Heart left ventricle (tissue), 16 donors: Measurements from ENCODE around the gene APOA1. TPM values are rescaled to one million over a fixed set of nuclear protein-coding genes. Genes with fewer than 3 reads are reported as not detected.

Experiments
- ATAC-seq, 4 donors: fragments of 200-7000 bp; cut with Tn5 transposase; one replicate each; pipeline ENCODE4 v1.9.1; 2020 to 2022; ENCODE audit warnings: moderate library complexity in 4 of 4, mild to moderate bottlenecking in 3 of 4, moderate number of reproducible peaks in 1 of 4
- DNase-seq, 5 donors: peaks; one replicate each; pipeline ENCODE4 v3.0.0-alpha.2; 2020
- H3K27ac ChIP-seq, 12 donors: fragments of 200-600 bp; sonication (generic) in 4 of 12; one replicate each; pipeline versions ENCODE4 v1.5.0 to v1.8.0; 2016 to 2022; ENCODE audit warnings: mild to moderate bottlenecking in 2 of 12
- H3K27me3 ChIP-seq, 9 donors: fragments of 200-600 bp; sonication (generic) in 2 of 9; one replicate each; pipeline versions ENCODE4 v1.5.1 to v1.8.0; 2016 to 2022; ENCODE audit warnings: mild to moderate bottlenecking in 3 of 9
- H3K36me3 ChIP-seq, 9 donors: fragments of 200-600 bp; sonication (generic) in 2 of 9; one replicate each; pipeline versions ENCODE4 v1.5.0 to v1.8.0; 2018 to 2022; ENCODE audit warnings: mild to moderate bottlenecking in 2 of 9
- H3K4me1 ChIP-seq, 12 donors: fragments of 200-600 bp; sonication (generic) in 4 of 12; one replicate each; pipeline versions ENCODE4 v1.5.0 to v1.8.0; 2016 to 2022; ENCODE audit warnings: mild to moderate bottlenecking in 3 of 12
- H3K4me3 ChIP-seq, 12 donors: fragments of 200-600 bp; sonication (generic) in 4 of 12; one replicate each; pipeline versions ENCODE4 v1.5.0 to v1.8.0; 2017 to 2022; ENCODE audit warnings: mild to moderate bottlenecking in 9 of 12, moderate library complexity in 4 of 12
- H3K9me3 ChIP-seq, 12 donors: fragments of 200-600 bp; sonication (generic) in 4 of 12; one replicate each; pipeline versions ENCODE4 v1.5.0 to v1.8.0; 2016 to 2022; ENCODE audit warnings: mild to moderate bottlenecking in 1 of 12
- POLR2A ChIP-seq, 2 donors: fragments of 450-650 bp; IDR thresholded peaks; one replicate each; pipeline ENCODE4 v1.6.1; 2017; ENCODE audit warnings: antibody characterized with exemption in 2 of 2, mild to moderate bottlenecking in 2 of 2, moderate library complexity in 2 of 2
- WGBS, 4 donors: extraction: QIAGEN DNeasy Blood & Tissue Kit in 2 of 4; methylation state at CpG; one replicate each; pipeline versions ENCODE4 v1.1.5 to v1.1.7; 2013 to 2018; 5-methylcytosine and 5-hydroxymethylcytosine counted together
- intact Hi-C, 10 donors: fragments of 100-400 bp; cut with DNase I; formaldehyde crosslinking; loops; one replicate each; pipeline versions ENCODE4 v1.11.1 to v1.14.2; 2022
- polyA plus RNA-seq, 2 donors: library from polyadenylated mRNA; stranded (reverse); fragments of 200-250 nt; gene quantifications; one replicate each; pipeline ENCODE4 v1.2.3, GENCODE V29; 2013
- total RNA-seq, 9 donors: library from RNA; depleted of rRNA in 2 of 9; stranded (reverse); fragments of >200 nt in 2 of 9; fragmentation: NEBNext Ultra II Directional in 3 of 9; extraction: Animal tissue kit (Norgen Biotek cat#: 25700) in 3 of 9; gene quantifications; one replicate each; pipeline versions ENCODE4 v1.1.0 to v1.2.4, GENCODE V29; 2016 to 2023
- TF ChIP-seq, protein P1 (sequence below), 12 donors: fragments of 200-600 bp; sonication (generic) in 4 of 12; IDR thresholded peaks; one replicate each; pipeline versions ENCODE4 v1.5.0 to v1.8.0; 2018 to 2022; ENCODE audit warnings: antibody characterized with exemption in 12 of 12, mild to moderate bottlenecking in 5 of 12
- donor health status: ischemic (EF 13 %, LVEDD 7.1; RV severe dilation, severe dysfunction).
- donor health status: healthy with polysubstance abuse.
- donor health status: DM: no; HTN: yes; CAD: no.
- donor health status: DM: no; HTN: no; CAD: no.
- donor health status: ischemic (EF 25% LVEDD 6.9; RV normal size, moderate dysfunction).
- donor health status: ischemic (EF 25% LVEDD 5.7; RV mildly dilated, moderate dysfunction).
- donor health status: healthy.
- donor health status: DM: yes; HTN: yes; CAD: no.
- donor health status: ischemic (EF 35%, LVEDD 5.7; RV mildly dilated, moderate dysfunction).
- donor health status: nonischemic (EF 11% LVEDD 7.7; RV severe dilation, severe dysfunction).
- donor health status: DM: yes; HTN: yes; CAD: no.
- donor health status: PGD.
- donor health status: ischemic (EF 29% LVEDD 5.4; RV normal size, mild dysfunction).
- donor health status: nonischemic (EF 23%, LVEDD 6.1; RV moderate dilation, normal function).

The APOA1 gene
- total and polyA plus RNA-seq, 11 donors = 10.0 to 422 (median 61.4) TPM

DNA sequence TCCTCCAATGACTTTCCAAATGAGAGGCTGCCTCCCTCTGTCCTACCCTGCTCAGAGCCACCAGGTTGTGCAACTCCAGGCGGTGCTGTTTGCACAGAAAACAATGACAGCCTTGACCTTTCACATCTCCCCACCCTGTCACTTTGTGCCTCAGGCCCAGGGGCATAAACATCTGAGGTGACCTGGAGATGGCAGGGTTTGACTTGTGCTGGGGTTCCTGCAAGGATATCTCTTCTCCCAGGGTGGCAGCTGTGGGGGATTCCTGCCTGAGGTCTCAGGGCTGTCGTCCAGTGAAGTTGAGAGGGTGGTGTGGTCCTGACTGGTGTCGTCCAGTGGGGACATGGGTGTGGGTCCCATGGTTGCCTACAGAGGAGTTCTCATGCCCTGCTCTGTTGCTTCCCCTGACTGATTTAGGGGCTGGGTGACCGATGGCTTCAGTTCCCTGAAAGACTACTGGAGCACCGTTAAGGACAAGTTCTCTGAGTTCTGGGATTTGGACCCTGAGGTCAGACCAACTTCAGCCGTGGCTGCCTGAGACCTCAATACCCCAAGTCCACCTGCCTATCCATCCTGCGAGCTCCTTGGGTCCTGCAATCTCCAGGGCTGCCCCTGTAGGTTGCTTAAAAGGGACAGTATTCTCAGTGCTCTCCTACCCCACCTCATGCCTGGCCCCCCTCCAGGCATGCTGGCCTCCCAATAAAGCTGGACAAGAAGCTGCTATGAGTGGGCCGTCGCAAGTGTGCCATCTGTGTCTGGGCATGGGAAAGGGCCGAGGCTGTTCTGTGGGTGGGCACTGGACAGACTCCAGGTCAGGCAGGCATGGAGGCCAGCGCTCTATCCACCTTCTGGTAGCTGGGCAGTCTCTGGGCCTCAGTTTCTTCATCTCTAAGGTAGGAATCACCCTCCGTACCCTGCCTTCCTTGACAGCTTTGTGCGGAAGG lies 4.8 kb downstream of the APOA1 start:
- intact Hi-C loops = loop anchor here in 2 of 10 donors (5.0 kb wide), 1 partner anchor 40 kb away; the partner anchor contains the start of gene APOA5 (in 2 of the 2)
- ATAC-seq (no peak), DNase-seq (no peak)
- Histone ChIP-seq H3K9me3 (no peaks in the 10 kb centered on the region), H3K4me3 (no peak overlapping the region), H3K4me1 (peaks cover 0 to 36% (median 24%) of the 10 kb centered on the region in 12 donors), H3K27ac (no peak overlapping the region), H3K27me3 (no peaks in the 10 kb centered on the region), H3K36me3 (no peaks in the 10 kb centered on the region)
- TF ChIP-seq, protein P1, sequence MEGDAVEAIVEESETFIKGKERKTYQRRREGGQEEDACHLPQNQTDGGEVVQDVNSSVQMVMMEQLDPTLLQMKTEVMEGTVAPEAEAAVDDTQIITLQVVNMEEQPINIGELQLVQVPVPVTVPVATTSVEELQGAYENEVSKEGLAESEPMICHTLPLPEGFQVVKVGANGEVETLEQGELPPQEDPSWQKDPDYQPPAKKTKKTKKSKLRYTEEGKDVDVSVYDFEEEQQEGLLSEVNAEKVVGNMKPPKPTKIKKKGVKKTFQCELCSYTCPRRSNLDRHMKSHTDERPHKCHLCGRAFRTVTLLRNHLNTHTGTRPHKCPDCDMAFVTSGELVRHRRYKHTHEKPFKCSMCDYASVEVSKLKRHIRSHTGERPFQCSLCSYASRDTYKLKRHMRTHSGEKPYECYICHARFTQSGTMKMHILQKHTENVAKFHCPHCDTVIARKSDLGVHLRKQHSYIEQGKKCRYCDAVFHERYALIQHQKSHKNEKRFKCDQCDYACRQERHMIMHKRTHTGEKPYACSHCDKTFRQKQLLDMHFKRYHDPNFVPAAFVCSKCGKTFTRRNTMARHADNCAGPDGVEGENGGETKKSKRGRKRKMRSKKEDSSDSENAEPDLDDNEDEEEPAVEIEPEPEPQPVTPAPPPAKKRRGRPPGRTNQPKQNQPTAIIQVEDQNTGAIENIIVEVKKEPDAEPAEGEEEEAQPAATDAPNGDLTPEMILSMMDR (IDR thresholded peaks at IDR 0.05) = no peak
- TF ChIP-seq POLR2A (IDR thresholded peaks at IDR 0.05) = no peak
- 79 to 89% (median 83%) methylated on average over 10 to 13 of the region's 13 CpGs for WGBS, 4 donors

DNA sequence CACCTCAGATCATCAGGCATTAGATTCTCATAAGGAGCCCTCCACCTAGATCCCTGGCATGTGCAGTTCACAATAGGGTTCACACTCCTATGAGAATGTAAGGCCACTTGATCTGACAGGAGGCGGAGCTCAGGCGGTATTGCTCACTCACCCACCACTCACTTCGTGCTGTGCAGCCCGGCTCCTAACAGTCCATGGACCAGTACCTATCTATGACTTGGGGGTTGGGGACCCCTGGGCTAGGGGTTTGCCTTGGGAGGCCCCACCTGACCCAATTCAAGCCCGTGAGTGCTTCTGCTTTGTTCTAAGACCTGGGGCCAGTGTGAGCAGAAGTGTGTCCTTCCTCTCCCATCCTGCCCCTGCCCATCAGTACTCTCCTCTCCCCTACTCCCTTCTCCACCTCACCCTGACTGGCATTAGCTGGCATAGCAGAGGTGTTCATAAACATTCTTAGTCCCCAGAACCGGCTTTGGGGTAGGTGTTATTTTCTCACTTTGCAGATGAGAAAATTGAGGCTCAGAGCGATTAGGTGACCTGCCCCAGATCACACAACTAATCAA lies 5.6 kb downstream of the APOA1 start:
- Histone ChIP-seq H3K27me3 (no peaks in the 10 kb centered on the region), H3K36me3 (no peaks in the 10 kb centered on the region), H3K9me3 (no peaks in the 10 kb centered on the region), H3K4me3 (no peak overlapping the region), H3K4me1 (peaks cover 0 to 28% (median 22%) of the 10 kb centered on the region in 12 donors), H3K27ac (no peak overlapping the region)
- TF ChIP-seq, protein P1 (IDR thresholded peaks at IDR 0.05) = no peak
- TF ChIP-seq POLR2A (IDR thresholded peaks at IDR 0.05) = no peak
- ATAC-seq = no peak
- intact Hi-C loops = loop anchor here in 2 of 10 donors (5.0 kb wide), 1 partner anchor 40 kb away; the partner anchor contains the start of gene APOA5 (in 2 of the 2)
- WGBS, 4 donors = 92 to 98% (median 97%) methylated on average over 6 to 7 of the region's 7 CpGs
- DNase-seq = no peak

DNA sequence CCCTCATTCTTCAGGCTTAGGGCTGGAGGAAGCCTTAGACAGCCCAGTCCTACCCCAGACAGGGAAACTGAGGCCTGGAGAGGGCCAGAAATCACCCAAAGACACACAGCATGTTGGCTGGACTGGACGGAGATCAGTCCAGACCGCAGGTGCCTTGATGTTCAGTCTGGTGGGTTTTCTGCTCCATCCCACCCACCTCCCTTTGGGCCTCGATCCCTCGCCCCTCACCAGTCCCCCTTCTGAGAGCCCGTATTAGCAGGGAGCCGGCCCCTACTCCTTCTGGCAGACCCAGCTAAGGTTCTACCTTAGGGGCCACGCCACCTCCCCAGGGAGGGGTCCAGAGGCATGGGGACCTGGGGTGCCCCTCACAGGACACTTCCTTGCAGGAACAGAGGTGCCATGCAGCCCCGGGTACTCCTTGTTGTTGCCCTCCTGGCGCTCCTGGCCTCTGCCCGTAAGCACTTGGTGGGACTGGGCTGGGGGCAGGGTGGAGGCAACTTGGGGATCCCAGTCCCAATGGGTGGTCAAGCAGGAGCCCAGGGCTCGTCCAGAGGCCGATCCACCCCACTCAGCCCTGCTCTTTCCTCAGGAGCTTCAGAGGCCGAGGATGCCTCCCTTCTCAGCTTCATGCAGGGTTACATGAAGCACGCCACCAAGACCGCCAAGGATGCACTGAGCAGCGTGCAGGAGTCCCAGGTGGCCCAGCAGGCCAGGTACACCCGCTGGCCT lies 7.1 kb downstream of the APOA1 start:
- intact Hi-C loops = loop anchor here in 2 of 10 donors (5.0 kb wide), 1 partner anchor 38 kb away; the partner anchor contains the start of gene APOA5 (in 2 of the 2)

More for the DNA sequence above, 7.1 kb downstream of the APOA1 start:
- peaks cover 0 to 13% (median 7%) of the 10 kb centered on the region in 12 donors for H3K4me1 ChIP-seq
- no peak for TF ChIP-seq POLR2A (IDR thresholded peaks at IDR 0.05)
- TF ChIP-seq, protein P1 (IDR thresholded peaks at IDR 0.05) = no peak
- H3K27me3 ChIP-seq = no peaks in the 10 kb centered on the region
- DNase-seq (no peak), ATAC-seq (no peak)
- H3K4me3 ChIP-seq = no peak overlapping the region
- H3K9me3 ChIP-seq = no peaks in the 10 kb centered on the region
- no peak overlapping the region for H3K27ac ChIP-seq
- H3K36me3 ChIP-seq = no peaks in the 10 kb centered on the region
- WGBS, 4 donors = 95 to 98% (median 97%) methylated on average over 12 to 17 of the region's 17 CpGs
